ENCODE measurements around the gene PNPLA7. TPM values are rescaled to one million over a fixed set of nuclear protein-coding genes. Genes with fewer than 3 reads are reported as not detected.

The PNPLA7 gene
- total RNA-seq: 2.1 and 4.7 TPM in 2 replicates

GRCh38 chr9:137550231-137550621 is at the start of gene PNPLA7:
Gene PNPLA7 (minus strand): TSS chr9:137550402. CDS start chr9:137550197, 205 bp downstream.

GRCh38 chr9:137590469-137591383 is 40.5 kb upstream of the PNPLA7 start, which contains the start of gene ZMYND19:
Gene ZMYND19 (minus strand): TSS chr9:137590512. CDS start chr9:137590263, 249 bp downstream.

GRCh38 chr9:137578518-137579258 is 28.5 kb upstream of the PNPLA7 start, which contains the start of gene DPH7:
Gene DPH7 (minus strand): TSS chr9:137578925. CDS start chr9:137578777, 148 bp downstream.

GRCh38 chr9:137551264-137552021 is 1.2 kb upstream of the PNPLA7 start, which contains the start of gene MRPL41:
Gene MRPL41 (plus strand): TSS chr9:137551879. CDS start chr9:137552082, 203 bp downstream.

DNA sequence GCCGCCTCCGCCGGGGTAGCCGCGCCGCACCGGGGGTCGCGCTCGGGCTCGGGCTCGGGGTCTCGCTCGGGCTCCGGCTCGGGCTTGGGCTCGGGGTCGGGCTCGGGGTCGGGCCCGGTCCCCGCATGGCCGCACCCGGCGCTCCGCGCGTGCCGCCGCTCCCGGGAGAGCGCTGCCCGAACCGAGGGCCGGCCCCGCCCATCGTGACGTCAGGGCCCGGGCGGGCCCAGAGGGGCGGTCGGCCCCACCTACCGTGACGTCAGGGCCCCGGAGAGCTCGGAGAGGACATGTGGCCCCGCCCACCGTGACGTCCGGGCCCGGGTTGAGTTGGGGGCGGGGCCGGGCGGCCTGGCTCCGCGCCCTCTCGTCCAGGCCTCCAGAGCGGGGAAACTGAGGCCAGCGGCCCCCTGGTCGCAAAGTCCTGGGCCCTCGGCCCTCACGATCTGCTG is 91.0 kb downstream of the PNPLA7 start, which contains the start of gene NSMF:
NSMF (minus strand) TSS at position 183 of the 449 bp plus-strand sequence. CDS start 232 bp downstream, outside the sequence.

DNA sequence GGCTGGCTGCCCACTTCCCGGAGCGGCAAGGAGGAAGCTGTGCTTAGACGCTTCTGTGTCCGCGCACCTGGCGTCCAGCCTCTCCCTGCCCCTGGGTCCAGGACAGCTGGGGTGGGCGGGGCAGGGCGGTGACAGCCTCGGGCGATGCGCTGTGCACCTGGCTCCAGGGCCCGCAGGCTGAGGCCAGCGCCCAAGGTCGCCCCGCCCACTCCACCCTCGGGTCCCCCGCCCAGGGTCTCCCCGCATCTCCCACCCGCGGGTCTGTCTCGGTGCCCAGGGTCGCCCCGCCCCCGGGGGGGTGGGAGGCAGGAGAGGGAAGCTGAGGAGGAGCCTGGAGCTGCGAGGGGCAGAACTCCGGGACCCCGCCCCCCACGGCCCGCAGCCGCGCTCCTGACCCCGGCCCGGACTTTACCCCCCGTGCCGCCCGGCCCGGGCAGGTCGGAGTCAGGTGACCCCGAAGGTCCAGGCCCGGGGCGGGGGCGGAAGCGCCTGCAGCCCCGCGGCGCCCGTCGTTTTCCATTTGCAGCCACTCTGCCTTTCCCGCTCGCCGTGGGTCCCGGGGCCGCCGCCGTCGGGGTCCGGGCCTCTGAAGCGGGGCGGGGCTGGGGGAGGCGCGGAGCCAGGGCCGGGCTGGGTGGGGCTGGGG is 108.8 kb downstream of the PNPLA7 start, which contains the start of gene ENTPD8:
ENTPD8 (minus strand) TSS at position 69 of the 646 bp plus-strand sequence. CDS start 3,072 bp downstream, outside the sequence.

DNA sequence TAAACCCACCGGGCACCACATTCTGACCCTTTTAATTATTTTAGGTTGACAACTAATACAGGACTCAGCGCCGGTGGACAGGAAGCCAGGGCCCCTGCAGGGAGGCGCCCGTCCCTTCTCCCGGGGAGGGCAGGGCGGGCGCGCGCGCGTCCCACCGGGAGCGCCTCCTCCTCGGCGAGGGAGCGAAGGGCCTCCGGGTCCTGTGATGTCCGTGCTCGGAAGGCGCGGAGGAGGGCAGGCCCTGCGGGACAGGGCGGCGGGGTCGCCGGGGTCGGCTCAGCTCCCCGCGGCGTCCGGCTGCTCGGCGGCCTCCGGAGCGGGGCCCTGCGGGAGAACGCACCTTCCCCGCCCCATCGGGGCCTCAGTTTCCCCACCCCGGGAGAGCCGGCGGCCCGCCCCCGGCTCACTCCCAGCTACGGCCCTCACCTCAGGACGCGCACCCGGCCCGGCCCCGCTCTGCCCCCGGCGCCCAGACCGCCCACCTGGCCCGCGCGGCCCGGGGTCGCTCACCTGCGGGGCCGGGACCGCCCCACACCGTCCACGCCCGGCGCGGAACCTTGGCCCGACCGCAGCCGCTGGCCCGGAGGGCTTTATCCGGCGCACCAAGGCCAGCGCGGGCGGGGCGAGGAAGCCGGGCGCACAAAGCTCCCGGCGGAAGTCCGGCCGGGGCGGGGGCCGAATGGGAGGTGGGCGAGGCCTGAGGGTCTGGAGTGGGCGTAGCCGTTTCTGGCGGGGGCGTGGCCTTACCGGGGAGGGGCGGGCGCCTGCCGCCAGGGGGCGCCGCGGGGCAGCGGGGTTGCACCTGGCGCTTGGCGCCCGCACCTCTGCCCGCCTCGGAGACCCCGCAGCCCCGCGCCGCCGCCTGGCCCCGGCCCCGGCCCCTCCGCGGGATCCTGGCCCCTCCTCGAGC is 127.3 kb downstream of the PNPLA7 start, which contains the start of the genes EXD3 and NOXA1:
EXD3 (minus strand) TSS at position 559 of the 910 bp plus-strand sequence. CDS start 27,805 bp downstream, outside the sequence.
NOXA1 (plus strand) TSS at position 790 of the 910 bp plus-strand sequence. CDS start 137 bp downstream, outside the sequence.

Other genes with a start within 250 kb of the PNPLA7 start
- not detected in 2 replicates for gene NRARP, start 248.1 kb downstream of the PNPLA7 start, total RNA-seq
- gene EXD3, start 127.2 kb downstream of the PNPLA7 start, total RNA-seq: 3.6 and 10.6 TPM in 2 replicates
- gene NOXA1, start 127.0 kb downstream of the PNPLA7 start, total RNA-seq: 0.39 and 0.43 TPM in 2 replicates
- gene ENTPD8, start 109.0 kb downstream of the PNPLA7 start, total RNA-seq: not detected in 2 replicates
- 30.2 and 43.8 TPM in 2 replicates for gene NSMF, start 91.1 kb downstream of the PNPLA7 start, total RNA-seq
- 29.8 and 32.6 TPM in 2 replicates for gene MRPL41, start 1.5 kb upstream of the PNPLA7 start, total RNA-seq
- 17.1 and 17.3 TPM in 2 replicates for gene DPH7, start 28.5 kb upstream of the PNPLA7 start, total RNA-seq
- 15.7 and 16.8 TPM in 2 replicates for gene ZMYND19, start 40.1 kb upstream of the PNPLA7 start, total RNA-seq
- 130 and 144 TPM in 2 replicates for gene ARRDC1, start 55.3 kb upstream of the PNPLA7 start, total RNA-seq
- gene EHMT1, start 68.6 kb upstream of the PNPLA7 start, total RNA-seq: 74.1 and 89.1 TPM in 2 replicates

All from placental epithelial cell (primary cell).